ENCODE data around the gene VEGFB. TPM values are rescaled to one million over a fixed set of nuclear protein-coding genes. Genes with fewer than 3 reads are reported as not detected.

The VEGFB gene
- total and polyA plus RNA-seq, 2 of the 8 experiments (the other 6 are each of a cell fraction or from before 2014, with no cell fraction given) = 9.3 to 49.6 TPM

DNA sequence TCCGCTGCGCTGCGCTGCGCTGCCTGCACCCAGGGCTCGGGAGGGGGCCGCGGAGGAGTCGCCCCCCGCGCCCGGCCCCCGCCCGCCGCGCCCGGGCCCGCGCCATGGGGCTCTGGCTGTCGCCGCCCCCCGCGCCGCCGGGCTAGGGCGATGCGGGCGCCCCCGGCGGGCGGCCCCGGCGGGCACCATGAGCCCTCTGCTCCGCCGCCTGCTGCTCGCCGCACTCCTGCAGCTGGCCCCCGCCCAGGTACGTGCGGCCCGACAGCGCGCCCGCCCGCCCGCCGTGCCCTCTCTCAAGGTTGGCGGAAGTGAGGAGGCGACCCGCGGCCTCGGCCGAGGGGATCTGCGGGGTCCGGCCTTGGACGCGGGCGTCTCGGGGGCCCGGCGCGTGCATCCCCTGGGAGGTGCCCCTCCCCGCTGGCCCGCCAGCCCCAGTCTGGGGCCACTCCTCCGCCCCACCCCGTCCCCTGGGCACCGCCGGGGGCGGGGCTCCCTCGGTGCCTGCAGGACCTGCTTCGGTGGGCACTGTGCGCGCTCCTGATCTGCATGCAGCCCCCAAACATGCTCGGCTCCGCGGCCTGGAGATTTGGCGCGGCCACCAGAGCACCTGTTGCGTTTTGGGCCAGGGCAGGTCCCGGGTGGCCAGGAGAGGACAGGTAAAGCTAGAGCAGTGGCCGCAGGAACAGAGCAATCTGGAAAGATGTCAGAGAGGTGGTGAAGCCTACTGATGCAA is 429 bp downstream of the VEGFB start (continued):
- TF ChIP-seq, protein P1, sequence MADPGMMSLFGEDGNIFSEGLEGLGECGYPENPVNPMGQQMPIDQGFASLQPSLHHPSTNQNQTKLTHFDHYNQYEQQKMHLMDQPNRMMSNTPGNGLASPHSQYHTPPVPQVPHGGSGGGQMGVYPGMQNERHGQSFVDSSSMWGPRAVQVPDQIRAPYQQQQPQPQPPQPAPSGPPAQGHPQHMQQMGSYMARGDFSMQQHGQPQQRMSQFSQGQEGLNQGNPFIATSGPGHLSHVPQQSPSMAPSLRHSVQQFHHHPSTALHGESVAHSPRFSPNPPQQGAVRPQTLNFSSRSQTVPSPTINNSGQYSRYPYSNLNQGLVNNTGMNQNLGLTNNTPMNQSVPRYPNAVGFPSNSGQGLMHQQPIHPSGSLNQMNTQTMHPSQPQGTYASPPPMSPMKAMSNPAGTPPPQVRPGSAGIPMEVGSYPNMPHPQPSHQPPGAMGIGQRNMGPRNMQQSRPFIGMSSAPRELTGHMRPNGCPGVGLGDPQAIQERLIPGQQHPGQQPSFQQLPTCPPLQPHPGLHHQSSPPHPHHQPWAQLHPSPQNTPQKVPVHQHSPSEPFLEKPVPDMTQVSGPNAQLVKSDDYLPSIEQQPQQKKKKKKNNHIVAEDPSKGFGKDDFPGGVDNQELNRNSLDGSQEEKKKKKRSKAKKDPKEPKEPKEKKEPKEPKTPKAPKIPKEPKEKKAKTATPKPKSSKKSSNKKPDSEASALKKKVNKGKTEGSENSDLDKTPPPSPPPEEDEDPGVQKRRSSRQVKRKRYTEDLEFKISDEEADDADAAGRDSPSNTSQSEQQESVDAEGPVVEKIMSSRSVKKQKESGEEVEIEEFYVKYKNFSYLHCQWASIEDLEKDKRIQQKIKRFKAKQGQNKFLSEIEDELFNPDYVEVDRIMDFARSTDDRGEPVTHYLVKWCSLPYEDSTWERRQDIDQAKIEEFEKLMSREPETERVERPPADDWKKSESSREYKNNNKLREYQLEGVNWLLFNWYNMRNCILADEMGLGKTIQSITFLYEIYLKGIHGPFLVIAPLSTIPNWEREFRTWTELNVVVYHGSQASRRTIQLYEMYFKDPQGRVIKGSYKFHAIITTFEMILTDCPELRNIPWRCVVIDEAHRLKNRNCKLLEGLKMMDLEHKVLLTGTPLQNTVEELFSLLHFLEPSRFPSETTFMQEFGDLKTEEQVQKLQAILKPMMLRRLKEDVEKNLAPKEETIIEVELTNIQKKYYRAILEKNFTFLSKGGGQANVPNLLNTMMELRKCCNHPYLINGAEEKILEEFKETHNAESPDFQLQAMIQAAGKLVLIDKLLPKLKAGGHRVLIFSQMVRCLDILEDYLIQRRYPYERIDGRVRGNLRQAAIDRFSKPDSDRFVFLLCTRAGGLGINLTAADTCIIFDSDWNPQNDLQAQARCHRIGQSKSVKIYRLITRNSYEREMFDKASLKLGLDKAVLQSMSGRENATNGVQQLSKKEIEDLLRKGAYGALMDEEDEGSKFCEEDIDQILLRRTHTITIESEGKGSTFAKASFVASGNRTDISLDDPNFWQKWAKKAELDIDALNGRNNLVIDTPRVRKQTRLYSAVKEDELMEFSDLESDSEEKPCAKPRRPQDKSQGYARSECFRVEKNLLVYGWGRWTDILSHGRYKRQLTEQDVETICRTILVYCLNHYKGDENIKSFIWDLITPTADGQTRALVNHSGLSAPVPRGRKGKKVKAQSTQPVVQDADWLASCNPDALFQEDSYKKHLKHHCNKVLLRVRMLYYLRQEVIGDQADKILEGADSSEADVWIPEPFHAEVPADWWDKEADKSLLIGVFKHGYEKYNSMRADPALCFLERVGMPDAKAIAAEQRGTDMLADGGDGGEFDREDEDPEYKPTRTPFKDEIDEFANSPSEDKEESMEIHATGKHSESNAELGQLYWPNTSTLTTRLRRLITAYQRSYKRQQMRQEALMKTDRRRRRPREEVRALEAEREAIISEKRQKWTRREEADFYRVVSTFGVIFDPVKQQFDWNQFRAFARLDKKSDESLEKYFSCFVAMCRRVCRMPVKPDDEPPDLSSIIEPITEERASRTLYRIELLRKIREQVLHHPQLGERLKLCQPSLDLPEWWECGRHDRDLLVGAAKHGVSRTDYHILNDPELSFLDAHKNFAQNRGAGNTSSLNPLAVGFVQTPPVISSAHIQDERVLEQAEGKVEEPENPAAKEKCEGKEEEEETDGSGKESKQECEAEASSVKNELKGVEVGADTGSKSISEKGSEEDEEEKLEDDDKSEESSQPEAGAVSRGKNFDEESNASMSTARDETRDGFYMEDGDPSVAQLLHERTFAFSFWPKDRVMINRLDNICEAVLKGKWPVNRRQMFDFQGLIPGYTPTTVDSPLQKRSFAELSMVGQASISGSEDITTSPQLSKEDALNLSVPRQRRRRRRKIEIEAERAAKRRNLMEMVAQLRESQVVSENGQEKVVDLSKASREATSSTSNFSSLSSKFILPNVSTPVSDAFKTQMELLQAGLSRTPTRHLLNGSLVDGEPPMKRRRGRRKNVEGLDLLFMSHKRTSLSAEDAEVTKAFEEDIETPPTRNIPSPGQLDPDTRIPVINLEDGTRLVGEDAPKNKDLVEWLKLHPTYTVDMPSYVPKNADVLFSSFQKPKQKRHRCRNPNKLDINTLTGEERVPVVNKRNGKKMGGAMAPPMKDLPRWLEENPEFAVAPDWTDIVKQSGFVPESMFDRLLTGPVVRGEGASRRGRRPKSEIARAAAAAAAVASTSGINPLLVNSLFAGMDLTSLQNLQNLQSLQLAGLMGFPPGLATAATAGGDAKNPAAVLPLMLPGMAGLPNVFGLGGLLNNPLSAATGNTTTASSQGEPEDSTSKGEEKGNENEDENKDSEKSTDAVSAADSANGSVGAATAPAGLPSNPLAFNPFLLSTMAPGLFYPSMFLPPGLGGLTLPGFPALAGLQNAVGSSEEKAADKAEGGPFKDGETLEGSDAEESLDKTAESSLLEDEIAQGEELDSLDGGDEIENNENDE (IDR thresholded peaks at IDR 0.05; ENCODE audit: insufficient replicate concordance, low read length) = no peak

Measured in H1 (cell line).